NCI-H748 (cell line): ENCODE results near the gene FNIP1.
"Not testable (repeated sequence)": the region's sequence is repeated elsewhere in the genome, so short reads cannot be mapped to it uniquely, and the experiment has no call there.

Experiments
- DNase-seq: peaks from one replicate; lab custom pipeline; 2025; ENCODE audit not compliant: unreplicated experiment; lab: John Stamatoyannopoulos, UW

Gene FNIP1

GRCh38 chr5:131693894-131694293 lies 102.9 kb downstream of the FNIP1 start:
- no peak for DNase-seq

- no peak for DNase-seq
These were observed 111.2 kb downstream of the FNIP1 start for GRCh38 chr5:131685516-131686171.

GRCh38 chr5:131684595-131684994 lies 112.2 kb downstream of the FNIP1 start:
- no peak for DNase-seq

- DNase-seq: no peak
These were observed 112.8 kb downstream of the FNIP1 start for GRCh38 chr5:131684051-131684450.

DNA sequence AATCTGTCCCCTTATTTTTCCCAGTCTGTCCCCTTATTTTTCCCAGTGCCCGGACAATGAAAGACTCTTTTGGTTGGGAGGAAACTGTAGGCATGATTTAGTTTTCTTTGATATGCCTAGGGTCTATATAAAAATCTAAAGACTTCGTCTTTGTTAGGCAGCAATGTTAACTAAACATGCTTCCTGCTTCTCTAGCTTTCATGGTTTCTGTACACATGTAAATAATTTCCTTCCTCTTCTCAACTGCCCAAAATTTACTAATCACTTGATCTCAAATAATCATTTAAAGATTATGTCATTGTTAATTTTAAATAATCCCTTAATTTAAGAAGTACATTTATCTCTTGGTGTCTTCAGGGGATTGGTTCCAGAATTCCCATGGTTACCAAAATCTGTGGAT lies 114.0 kb downstream of the FNIP1 start:
- no peak for DNase-seq

- no peak for DNase-seq
These were observed 114.6 kb downstream of the FNIP1 start for GRCh38 chr5:131682175-131682574.

GRCh38 chr5:131679911-131680310 lies 116.9 kb downstream of the FNIP1 start:
- no peak for DNase-seq

DNA sequence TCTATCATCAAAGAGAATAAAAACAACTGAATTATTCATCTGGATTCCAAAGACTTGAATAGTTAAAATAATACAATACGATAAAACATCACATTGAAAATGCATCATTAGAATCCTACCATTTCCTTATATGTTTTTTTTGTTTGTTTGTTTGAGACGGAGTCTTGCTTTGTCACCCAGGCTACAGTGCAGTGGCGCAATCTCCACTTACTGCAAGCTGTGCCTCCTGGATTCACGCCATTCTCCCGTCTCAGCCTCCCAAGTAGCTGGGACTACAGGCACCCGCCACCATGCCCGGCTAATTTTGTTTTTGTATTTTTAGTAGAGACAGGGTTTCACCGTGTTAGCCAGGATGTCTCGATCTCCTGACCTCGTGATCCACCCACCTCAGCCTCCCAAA lies 118.5 kb downstream of the FNIP1 start:
- not testable (repeated sequence) for DNase-seq

- DNase-seq: no peak
These were observed 119.7 kb downstream of the FNIP1 start for GRCh38 chr5:131677115-131677514.

DNA sequence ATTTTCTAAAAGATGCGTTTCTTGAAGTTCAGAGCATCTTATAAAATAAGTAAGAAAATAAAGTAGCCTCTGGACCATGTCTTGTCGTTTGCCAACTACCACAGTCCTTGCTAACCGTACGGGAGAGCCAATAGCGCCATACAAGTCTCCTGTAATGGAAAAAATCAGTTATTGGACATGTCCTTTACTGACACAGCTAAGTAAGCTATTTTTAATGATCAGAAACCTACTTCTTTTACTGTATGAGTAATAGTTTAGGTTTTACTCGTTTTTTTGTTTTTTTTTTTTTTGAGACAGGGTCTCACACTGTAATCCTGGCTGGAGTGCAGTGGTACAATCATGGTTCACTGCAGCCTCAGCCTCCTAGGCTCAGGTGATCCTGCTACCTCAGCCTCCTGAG lies 124.0 kb downstream of the FNIP1 start:
- DNase-seq: no peak

GRCh38 chr5:131671994-131672655 lies 124.7 kb downstream of the FNIP1 start:
- DNase-seq: no peak

DNA sequence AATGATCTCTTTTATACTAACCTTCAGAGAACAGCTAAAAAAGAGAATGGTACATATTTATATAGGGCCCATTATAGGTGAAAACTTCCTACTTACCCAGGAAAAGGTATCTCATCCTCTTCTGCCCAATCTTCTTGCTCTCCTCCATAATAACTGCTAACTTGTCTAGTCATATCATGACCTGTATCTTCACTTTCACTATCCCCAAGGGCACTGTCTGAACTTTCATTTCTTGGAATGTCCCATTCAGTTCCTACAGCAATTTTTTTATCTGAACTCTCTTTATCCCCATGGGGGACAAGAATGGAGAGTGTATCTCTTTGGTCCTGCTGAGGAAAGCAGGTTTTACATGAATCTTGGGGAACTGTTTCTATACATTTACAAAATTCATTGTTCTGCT lies 125.4 kb downstream of the FNIP1 start:
- no peak for DNase-seq

GRCh38 chr5:131664929-131665328 lies 131.9 kb downstream of the FNIP1 start:
- no peak for DNase-seq

DNA sequence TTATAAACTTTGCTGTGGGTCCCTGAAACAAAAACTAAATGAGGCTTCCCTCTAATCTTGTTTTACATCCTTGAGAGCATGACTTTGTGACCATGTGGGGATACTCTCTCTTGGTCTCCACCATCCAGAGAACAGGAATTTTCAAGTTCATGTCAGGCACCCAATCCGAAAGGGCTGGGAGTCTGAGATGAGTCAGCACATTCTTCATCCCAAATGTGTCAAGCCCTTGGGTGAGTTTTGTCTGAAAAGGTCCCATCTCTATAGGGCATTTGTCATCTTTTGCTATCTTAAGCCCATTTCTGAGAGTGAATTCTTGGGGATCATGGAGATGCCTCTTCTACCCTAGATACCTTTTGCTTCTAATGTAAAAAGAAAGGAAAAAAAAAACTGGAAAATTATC lies 134.9 kb downstream of the FNIP1 start:
- no peak for DNase-seq

GRCh38 chr5:131659841-131660240 lies 137.0 kb downstream of the FNIP1 start:
- no peak for DNase-seq

DNA sequence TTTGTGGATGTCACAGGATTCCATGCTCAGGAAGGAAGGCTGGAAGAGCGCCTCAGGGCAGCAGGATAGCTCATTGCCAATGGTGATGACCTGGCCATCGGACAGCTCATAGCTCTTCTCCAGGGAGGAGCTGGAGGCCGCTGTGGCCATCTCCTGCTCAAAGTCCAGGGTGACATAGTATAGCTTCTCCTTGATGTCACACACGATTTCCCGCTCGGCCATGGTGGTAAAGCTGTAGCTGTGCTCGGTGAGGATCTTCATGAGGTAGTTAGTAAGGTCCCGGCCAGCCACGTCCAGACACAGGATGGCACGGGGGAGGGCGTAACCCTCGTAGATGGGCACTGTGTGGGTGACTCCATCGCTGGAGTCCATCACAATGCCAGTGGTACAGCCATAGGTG lies 137.5 kb downstream of the FNIP1 start:
- DNase-seq: no peak

DNA sequence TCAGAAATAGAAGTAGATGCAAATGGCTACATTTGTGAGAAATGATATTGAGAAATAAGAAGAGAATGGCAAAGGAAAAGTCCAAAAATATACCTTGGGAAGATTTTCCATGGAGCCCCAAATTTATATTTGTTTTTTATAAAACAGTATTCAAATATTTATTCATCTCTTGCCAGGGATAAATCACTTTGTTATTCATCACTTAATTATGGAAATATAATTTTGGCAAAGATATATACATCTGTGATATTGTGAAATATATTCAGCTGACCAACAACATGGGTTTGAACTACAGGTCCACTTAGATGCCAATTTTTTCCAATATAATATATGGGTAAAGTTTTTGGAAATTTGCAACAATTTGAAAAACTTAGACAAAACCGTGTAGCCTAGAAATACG lies 142.0 kb downstream of the FNIP1 start:
- no peak for DNase-seq

DNA sequence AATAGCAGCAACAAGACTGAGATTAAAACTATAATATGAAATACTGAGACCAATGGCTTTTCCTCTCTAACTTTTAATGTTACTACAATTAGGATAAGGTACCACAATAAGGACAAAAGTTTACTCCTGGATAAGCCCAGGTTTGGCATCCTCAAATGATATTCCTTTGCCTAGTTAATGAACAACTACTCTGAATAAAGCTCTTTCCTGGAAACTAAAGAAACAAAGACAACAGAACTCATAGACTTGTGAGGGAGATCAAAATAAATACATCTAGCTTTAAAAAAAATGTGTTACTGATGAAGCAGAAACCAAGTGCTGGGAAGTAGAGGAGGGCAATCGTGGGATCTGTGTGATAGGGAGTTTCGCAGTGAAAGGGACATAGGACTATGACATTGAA lies 142.5 kb downstream of the FNIP1 start:
- DNase-seq: no peak

- DNase-seq: no peak
These were observed 147.7 kb downstream of the FNIP1 start for GRCh38 chr5:131649161-131649560.

- no peak for DNase-seq
These were observed 149.6 kb downstream of the FNIP1 start for GRCh38 chr5:131647048-131647769.

DNA sequence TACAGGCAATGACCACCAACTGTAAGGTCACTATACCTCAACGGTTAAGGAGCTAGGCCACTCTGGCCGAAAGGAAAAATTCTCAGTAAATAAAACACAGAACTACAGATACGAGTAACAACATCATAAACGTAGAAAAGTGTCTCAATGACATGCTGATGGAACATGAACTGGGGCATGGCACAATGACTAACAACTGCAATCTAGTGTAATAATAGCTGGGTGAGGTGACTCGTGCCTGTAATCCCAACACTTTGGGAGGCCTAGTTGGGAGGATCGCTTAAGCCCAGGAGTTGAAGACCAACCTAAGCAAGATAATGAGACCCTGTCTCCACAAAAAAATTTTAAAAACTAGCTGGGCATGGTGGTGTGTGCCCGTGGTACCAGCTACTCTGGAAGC lies 152.0 kb downstream of the FNIP1 start:
- DNase-seq: no peak

- DNase-seq: no peak
These were observed 152.4 kb downstream of the FNIP1 start for GRCh38 chr5:131644370-131644769.
